ENCODE results near the gene LIMS1.
"Not testable (repeated sequence)": the region's sequence is repeated elsewhere in the genome, so short reads cannot be mapped to it uniquely, and the experiment has no call there.

The LIMS1 gene

GRCh38 chr2:108634576-108635160 is 100.4 kb downstream of the LIMS1 start:
- DNase-seq (ENCODE audit: low spot score), result no peak

GRCh38 chr2:108635630-108636354 is 101.5 kb downstream of the LIMS1 start:
- no peak for DNase-seq (ENCODE audit: low spot score)

GRCh38 chr2:108637304-108637669 is 103.0 kb downstream of the LIMS1 start:
- peak; percentile 92 for DNase-seq (ENCODE audit: low spot score)

GRCh38 chr2:108640731-108641130 is 106.5 kb downstream of the LIMS1 start:
- DNase-seq (ENCODE audit: low spot score), result no peak

GRCh38 chr2:108641756-108642155 is 107.5 kb downstream of the LIMS1 start:
- DNase-seq (ENCODE audit: low spot score), result no peak

- no peak for DNase-seq (ENCODE audit: low spot score)
These were observed 109.1 kb downstream of the LIMS1 start for GRCh38 chr2:108643261-108643849.

- DNase-seq (ENCODE audit: low spot score), result not testable (repeated sequence)
These were observed 109.6 kb downstream of the LIMS1 start for GRCh38 chr2:108643862-108644261.

- DNase-seq (ENCODE audit: low spot score), result not testable (repeated sequence)
These were observed 110.2 kb downstream of the LIMS1 start for GRCh38 chr2:108644446-108644845.

- DNase-seq (ENCODE audit: low spot score), result not testable (repeated sequence)
These were observed 114.5 kb downstream of the LIMS1 start for GRCh38 chr2:108648796-108649195.

- not testable (repeated sequence) for DNase-seq (ENCODE audit: low spot score)
These were observed 116.2 kb downstream of the LIMS1 start for GRCh38 chr2:108650465-108650864.

- not testable (repeated sequence) for DNase-seq (ENCODE audit: low spot score)
These were observed 117.2 kb downstream of the LIMS1 start for GRCh38 chr2:108651468-108651867.

GRCh38 chr2:108652187-108652931 is 118.1 kb downstream of the LIMS1 start:
- peak; percentile 83 for DNase-seq (ENCODE audit: low spot score)

GRCh38 chr2:108653425-108653824 is 119.2 kb downstream of the LIMS1 start:
- not testable (repeated sequence) for DNase-seq (ENCODE audit: low spot score)

- not testable (repeated sequence) for DNase-seq (ENCODE audit: low spot score)
These were observed 119.6 kb downstream of the LIMS1 start for GRCh38 chr2:108653849-108654248.

- not testable (repeated sequence) for DNase-seq (ENCODE audit: low spot score)
These were observed 120.4 kb downstream of the LIMS1 start for GRCh38 chr2:108654521-108655125.

- DNase-seq (ENCODE audit: low spot score), result not testable (repeated sequence)
These were observed 121.0 kb downstream of the LIMS1 start for GRCh38 chr2:108655270-108655669.

- not testable (repeated sequence) for DNase-seq (ENCODE audit: low spot score)
These were observed 122.0 kb downstream of the LIMS1 start for GRCh38 chr2:108656282-108656681.

GRCh38 chr2:108657517-108657916 is 123.2 kb downstream of the LIMS1 start:
- DNase-seq (ENCODE audit: low spot score), result not testable (repeated sequence)

- not testable (repeated sequence) for DNase-seq (ENCODE audit: low spot score)
These were observed 124.3 kb downstream of the LIMS1 start for GRCh38 chr2:108658553-108658952.

GRCh38 chr2:108661493-108661892 is 127.2 kb downstream of the LIMS1 start:
- not testable (repeated sequence) for DNase-seq (ENCODE audit: low spot score)

GRCh38 chr2:108662207-108662612 is 127.9 kb downstream of the LIMS1 start:
- peak; percentile 70 for DNase-seq (ENCODE audit: low spot score)

GRCh38 chr2:108663346-108663745 is 129.1 kb downstream of the LIMS1 start:
- not testable (repeated sequence) for DNase-seq (ENCODE audit: low spot score)
